Right ventricle myocardium superior (tissue), 1 donor: Measurements from ENCODE around the gene SARNP. TPM values are rescaled to one million over a fixed set of nuclear protein-coding genes. Genes with fewer than 3 reads are reported as not detected.
"Not testable (repeated sequence)": the region's sequence is repeated elsewhere in the genome, so short reads cannot be mapped to it uniquely, and the experiment has no call there.

Experiments used
- ATAC-seq: fragments of 200-7000 bp; cut with Tn5 transposase; one replicate; pipeline ENCODE4 v1.9.1; 2020; ENCODE audit warnings: mild to moderate bottlenecking; ENCODE audit not compliant: poor library complexity
- DNase-seq: peaks from one replicate; pipeline ENCODE4 v3.0.0-alpha.2; 2020
- intact Hi-C: fragments of 100-400 bp; cut with DNase I; formaldehyde crosslinking; loops from one replicate; pipeline ENCODE4 v1.11.2; 2022
- long read RNA-seq: library from polyadenylated mRNA; unstranded; transcript quantifications from one replicate; pipeline ENCODE4 v2.0.0, GENCODE V29; 2021
- total RNA-seq: library from RNA; stranded (reverse); fragmentation: NEBNext Ultra II Directional; extraction: Animal tissue kit (Norgen Biotek cat#: 25700); gene quantifications from one replicate; pipeline ENCODE4 v1.2.1, GENCODE V29; 2021
- donor health status: DM: no; HTN: yes; CAD: no; lungs with severe emphysema.

The SARNP gene, protein sequence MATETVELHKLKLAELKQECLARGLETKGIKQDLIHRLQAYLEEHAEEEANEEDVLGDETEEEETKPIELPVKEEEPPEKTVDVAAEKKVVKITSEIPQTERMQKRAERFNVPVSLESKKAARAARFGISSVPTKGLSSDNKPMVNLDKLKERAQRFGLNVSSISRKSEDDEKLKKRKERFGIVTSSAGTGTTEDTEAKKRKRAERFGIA
- total RNA-seq, result 48.0 TPM
- long read RNA-seq, transcript SARNP-201 (11 exons, 926 nt), result major isoform, 17 of 20 reads
- long read RNA-seq, partial matches to known transcripts, result 1 of 20 reads
- long read RNA-seq, other reads (novel, unspliced or antisense), result 1 of 20 reads

DNA sequence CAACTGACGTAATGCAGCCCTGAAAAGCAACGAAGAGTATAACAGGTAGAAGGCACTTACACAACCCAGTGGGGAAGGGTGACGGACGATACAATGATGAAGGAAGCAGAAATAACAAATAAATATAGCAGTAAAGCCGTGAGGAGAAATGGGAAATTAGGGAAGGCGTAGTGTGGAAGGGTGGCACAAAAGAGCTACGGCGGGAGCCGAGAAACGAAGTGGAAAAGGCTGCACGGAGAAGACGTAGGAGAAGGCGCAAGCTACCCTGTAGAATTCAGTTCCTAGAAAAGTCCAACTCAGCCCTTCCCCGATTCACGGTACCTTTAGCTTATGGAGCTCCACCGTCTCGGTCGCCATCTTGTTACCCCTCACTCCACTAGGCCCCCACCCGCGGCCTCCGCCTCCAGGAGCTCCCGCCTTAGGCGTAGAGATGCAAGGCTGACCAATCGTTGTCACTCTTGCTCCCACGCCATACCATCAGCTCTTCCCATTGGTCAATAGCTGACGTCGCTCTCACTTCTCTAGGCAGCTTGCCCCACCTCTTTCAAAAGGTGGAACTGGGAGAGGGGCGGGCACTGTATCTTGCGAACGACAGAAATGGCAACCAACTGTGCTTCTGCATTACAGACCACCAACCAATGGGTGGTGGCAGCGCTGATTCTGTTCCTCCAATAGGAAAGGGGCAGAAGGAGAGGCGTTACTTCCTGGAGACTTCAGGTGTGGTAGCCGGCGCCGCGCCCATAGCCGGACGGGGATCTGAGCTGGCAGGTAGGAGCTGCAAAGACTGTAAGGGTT is at the start of gene SARNP, which contains the start of gene ORMDL2:
Gene SARNP, minus strand, starts transcription at position 380 of the 795 bp plus-strand sequence. Its CDS starts 23 bp downstream, at position 357.
Gene ORMDL2, plus strand, starts transcription at position 697 of the 795 bp plus-strand sequence. CDS start 959 bp downstream, outside the sequence.
- peak; percentile 95 for DNase-seq
- intact Hi-C loops, result no loop called here
- ATAC-seq, result peak; percentile 98

DNA sequence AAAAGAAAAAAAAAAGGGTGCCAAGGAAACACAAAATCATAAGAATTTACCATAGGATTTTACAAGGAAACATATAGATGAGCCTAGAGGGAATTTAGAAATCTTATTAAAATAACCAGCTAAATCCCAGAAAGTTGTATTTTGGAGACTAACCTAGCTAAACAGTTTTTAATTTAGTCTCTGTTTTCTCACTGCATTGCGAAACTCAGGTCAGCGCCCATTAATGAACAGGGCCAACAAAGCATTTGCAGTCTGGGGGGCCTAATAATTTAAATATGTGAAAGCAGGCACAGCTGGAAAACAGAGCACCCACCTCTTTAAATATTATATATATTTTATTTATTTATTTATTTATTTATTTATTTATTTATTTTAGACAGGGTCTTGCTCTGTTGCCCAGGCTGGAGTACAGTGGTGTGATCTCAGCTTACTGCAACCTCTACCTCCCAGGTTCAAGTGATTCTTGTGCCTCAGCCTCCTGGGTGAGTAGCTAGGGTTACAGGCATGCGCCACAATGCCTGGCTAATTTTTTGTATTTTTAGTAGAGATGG is 49.0 kb upstream of the SARNP start:
- ATAC-seq, intact Hi-C loops, DNase-seq: not testable (repeated sequence)

DNA sequence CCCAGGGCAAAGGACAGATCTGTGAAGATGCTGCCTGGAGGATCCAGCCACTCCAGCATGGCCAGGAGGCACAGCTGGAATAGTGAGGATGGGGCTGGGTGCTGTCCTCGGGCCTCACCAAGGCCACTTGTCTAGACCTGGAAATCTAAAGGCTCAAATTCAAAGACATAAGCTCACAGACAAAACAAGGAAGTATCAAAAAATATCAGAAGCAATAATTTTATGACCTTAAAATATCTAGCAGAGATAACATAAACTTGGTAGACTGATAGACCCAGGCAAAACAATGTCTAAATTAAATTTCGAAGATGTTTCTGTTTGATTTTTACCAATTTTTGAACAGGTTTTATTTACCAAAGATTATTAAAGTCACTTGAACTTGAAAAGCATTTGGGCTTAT is 47.8 kb upstream of the SARNP start:
- ATAC-seq, result no peak
- no peak for DNase-seq
- intact Hi-C loops, result no loop called here

DNA sequence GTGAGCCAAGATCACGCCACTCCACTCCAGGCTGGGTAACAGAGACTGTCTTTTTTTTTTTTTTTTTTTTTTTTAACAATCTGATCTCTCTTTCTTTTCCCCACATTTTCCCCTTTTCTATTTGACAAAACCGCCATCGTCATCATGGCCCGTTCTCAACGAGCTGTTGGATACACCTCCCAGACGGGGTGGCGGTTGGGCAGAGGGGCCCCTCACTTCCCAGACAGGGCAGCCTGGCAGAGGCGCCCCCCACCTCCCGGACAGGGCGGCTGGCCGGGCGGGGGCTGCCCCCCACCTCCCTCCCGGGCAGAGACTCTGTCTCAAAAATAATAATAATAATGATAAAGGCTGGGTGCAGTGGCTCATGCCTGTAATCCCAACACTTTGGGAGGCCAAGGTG is 45.4 kb upstream of the SARNP start:
- ATAC-seq, DNase-seq, intact Hi-C loops: not testable (repeated sequence)

DNA sequence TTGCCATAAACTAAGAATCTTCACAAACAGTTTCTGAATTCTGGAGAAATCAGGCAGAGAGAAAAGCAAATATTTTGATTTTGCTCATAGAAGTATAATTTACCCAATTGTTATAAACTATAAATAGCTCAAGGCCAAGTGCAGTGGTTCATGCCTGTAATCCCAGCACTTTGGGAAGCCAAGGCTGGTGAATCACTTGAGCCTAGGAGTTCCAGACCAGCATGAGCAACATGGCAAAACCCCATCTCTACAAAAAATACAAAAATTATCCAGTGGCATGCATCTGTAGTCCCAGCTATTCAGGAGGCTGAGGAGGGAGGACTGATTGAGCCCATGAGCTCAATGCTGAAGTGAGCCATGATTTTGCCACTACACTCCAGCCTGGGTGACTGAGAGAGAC is 44.8 kb upstream of the SARNP start:
- intact Hi-C loops, result no loop called here
- ATAC-seq (no peak), DNase-seq (no peak)

DNA sequence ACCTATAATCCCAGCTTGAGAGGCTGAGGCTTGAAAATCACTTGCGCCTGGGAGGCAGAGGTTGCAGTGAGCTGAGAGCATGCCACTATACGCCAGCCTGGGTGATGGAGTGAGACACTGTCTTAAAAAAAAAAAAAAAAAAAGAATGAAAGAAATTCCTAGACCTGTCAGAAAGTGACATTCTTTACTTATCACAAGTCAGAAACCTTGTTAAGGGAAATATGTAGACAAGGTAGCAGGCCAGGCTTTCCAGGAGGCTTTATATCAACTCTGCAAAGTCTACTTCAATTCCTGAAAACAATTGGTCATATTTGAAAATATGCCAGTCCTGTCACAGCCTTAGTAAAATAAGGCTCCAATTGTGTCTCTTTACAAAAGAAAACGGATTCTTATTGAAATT is 44.3 kb upstream of the SARNP start:
- no peak for ATAC-seq
- DNase-seq, result no peak
- intact Hi-C loops, result no loop called here

DNA sequence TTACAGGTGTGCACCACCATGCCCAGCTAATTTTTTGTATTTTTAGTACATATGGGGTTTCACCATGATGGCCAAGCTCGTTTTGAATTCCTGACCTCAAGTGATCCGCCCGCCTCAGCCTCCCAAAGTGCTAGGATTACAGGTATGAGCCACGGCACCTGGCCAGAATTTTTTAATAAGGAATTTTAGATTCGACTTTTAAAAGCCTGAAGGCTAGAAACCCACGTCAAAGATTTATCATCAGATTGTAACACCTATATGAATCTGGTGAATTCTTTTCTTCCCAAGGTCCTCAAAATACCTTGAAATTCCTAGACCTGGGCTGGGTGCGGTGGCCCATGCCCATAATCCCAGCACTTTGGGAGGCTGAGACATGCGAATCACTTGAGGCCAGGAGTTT is 43.9 kb upstream of the SARNP start:
- intact Hi-C loops, result no loop called here
- no peak for DNase-seq
- ATAC-seq, result no peak

DNA sequence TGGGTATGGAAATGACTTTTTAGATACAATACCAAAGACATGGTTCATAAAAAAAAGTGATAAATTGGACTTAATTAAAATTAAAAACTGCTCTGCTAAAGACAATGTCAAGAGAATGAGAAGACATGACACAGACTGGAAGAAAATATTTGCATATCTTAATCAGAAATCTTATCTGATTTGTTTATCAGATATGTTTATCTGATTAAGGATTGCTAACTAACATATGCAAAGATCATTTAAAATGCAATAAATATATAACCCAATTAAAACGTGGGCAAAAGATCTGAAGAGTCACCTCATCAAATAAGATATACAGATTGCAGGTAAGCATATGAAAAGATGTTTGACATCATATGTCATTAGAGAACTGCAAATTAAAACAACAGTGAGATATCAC is 35.2 kb upstream of the SARNP start:
- ATAC-seq (no peak), DNase-seq (no peak)
- intact Hi-C loops, result loop anchor here (10.0 kb wide), 1 partner anchor 52 kb away; no protein-coding TSS in a partner anchor

DNA sequence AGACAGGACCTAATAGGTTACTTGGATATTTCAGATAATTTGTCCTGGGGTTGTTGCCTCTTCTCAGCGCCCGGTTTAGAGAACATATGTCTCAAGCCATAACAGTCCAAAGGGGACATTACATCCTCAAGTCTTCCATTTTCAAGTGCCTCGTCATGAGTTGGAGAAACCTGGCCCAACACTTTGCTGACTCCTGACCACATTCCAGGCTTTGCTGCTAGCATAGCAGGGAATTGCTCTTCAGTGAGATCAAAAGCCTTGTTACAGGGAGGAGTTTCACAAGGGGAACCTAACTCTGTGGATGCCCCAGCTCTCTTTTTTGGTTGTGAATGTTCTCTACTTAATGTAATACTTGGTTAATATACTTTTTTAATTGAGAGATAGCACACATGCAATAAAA is 33.4 kb upstream of the SARNP start:
- ATAC-seq, result no peak
- no peak for DNase-seq
- intact Hi-C loops, result loop anchor here (10.0 kb wide), 1 partner anchor 54 kb away; no protein-coding TSS in a partner anchor

DNA sequence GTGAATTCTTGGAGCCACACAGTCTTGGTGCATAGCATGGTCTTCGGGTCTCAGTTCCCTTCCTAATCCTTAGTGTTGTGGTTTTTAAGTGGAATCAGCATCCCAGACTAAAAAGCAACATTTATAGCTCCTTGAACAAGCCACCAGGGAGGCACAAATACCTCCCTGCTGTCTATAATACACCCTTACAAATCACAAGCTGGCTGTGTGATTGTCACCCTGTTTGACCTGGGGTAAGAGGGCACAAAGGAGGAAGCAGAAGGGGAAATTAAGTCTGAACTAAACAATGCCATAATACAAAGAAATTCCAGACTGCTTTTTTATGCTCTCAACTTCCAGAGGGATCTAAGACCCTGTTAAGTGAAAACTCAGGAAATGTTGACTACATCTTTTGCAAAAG is 32.9 kb upstream of the SARNP start:
- intact Hi-C loops, result loop anchor here (10.0 kb wide), 1 partner anchor 54 kb away; no protein-coding TSS in a partner anchor

DNA sequence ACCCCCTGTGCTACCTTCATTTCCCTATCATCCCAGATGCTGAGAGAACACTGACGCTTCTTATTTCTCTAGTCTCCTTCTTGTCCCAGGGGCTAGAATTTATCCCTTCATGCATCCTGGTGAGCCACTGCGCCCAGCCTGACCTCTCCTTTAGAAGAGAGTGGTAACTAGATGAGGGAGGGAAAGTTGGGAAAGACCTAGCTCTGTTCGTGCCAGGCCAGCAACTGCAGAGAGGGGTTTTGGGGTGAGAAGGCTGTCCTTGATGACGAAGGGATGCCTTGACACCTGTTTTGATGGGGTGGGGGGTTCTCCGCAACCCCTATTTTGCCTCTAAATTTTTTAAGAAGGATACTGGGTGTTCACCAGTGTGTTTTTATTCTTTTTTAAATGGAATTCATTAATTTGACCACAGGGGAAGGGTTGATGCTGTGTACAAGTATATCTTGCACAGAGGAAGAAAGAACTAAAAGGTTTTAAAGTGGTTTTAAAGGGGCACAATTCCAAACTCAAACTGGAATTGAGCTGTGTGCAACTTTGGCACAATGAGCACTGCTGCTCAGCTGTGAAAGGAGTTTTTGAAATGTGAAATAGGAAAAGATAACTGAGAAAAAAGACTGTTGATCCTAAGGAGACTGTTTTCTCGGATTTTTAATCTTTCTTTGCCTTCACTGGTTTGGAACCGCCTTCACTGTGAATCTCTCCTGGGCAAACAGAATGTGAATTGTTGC is 32.3 kb upstream of the SARNP start:
- ATAC-seq (no peak), DNase-seq (no peak)
- intact Hi-C loops, result loop anchor here (10.0 kb wide), 1 partner anchor 55 kb away; no protein-coding TSS in a partner anchor

More for the DNA sequence above, 32.9 kb upstream of the SARNP start:
- DNase-seq (no peak), ATAC-seq (no peak)

DNA sequence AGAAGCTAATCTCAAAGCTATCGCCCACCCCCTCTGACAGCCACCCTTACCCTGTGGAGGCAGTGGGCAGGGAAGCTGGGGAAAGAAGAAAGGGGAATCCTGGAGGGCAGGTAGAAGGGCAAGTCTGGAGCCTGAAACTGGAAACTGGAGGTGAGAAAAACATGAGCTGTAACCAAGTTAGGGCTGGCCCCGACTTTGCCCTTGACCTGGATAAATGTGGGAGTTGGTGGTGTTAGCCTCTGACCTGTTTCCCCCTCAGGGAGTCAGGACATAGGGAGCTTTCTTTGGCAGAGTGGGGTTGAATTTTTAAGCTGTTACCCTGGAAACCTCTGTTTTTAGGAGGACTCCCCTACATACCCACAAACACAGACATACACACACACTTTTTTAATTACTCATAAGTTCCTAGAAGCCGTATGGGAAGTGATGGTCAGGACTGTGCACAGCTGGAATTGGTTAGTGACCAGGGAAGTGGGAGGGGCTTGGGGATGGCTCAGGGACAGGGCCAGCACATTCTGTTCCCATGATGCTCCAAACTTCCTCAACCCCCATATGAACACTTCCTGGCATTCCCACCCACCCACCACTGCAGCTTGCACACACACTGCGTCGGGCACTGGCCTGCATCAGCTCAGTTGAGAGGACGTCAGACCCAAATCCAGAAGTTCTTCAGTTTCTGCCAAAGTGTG is 30.2 kb upstream of the SARNP start:
- DNase-seq, result peak; percentile 91
- intact Hi-C loops, result no loop called here
- peak; percentile 93 for ATAC-seq

DNA sequence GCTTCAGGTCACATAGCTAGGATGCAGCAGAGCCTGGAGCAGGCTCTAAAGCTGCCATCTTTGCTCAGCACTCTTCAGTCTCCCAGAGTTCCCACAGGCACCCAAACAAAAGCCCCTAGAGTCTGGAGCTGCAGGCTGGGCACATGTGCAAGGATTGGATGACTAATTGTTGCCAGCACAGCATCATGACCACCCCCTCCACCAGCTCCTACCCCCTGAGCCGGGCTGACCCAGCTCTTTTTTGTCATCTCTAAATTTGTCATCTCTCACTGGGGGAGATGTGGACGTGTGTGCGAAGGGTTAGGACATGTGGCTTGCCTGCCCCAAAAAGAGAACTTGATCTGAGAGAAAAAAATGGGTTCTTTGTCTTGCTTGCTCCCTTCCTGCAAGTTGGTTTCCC is 29.5 kb upstream of the SARNP start:
- no peak for DNase-seq

DNA sequence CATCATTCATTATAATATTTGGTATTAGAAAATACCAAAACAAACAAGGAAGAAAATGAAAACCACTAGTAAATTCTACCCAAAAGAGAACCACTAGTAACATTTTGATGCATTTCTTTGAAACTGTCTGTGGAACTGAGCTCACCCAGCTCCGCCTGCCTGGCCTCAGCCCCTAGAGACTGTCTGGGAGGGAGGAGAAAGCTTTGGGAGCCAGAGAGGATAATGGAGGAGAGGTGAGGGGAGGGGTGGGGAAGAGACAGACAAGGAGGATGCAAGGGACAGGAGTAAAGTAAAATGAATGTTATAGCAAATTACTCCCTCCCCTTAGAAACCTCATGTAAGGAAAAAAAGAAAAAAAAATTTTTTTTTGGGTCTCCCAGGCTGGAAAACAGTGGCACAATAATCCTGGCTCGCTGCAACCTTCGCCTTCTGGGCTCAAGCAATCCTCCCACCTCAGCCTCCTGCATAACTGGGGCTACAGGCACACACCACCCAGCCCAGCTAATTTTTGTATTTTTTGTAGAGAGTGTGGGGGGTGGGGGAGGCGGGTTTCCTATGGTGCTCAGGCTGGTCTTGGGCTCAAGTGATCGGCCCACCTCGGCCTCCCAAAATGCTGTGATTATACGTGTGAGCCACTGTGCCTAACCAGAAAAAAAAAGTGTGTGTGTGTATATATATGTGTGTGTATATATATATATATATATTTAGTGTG is 28.4 kb upstream of the SARNP start:
- ATAC-seq, result no peak
- peak; percentile 54 for DNase-seq
- intact Hi-C loops, result no loop called here

More for the DNA sequence above, 29.5 kb upstream of the SARNP start:
- peak; percentile 8 for ATAC-seq
- intact Hi-C loops, result no loop called here

DNA sequence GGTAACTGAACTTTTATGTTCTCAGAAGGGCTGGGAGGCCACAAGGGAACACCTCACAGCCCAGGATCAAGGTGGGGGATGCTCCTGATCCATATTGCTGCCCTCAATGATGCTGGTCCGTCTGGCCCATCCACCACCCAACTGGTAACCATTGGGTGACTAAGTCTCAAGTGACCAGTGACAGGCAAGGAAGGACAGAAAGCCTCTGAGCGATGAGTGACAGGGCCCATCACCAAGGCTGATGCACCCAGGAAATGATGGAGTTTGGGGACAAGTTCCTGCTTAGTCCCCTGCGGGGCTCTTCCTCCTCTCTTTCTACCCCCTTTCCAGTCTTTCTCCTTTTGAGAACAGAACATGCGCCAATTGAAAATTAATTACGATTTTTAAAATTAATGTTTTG is 27.8 kb upstream of the SARNP start:
- intact Hi-C loops, result no loop called here
- no peak for ATAC-seq
- DNase-seq, result no peak

DNA sequence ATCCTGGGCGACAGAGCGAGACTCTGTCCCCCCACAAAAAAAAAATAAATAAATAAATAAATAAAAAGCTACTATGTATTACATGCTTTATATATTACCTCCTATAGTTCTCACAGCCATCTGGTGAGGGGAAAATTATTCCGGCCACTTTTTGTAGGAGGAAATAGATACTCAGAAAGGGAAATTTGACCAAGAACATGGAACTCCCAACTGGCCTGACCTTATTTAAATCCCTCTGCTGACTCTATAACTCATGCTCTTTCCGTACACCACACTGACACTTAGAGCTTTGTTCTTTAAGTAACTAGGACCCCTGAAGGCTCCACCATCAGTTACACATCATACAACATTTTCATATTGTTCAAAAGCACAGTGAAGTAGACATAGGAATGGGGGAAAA is 27.4 kb upstream of the SARNP start:
- intact Hi-C loops, result no loop called here

DNA sequence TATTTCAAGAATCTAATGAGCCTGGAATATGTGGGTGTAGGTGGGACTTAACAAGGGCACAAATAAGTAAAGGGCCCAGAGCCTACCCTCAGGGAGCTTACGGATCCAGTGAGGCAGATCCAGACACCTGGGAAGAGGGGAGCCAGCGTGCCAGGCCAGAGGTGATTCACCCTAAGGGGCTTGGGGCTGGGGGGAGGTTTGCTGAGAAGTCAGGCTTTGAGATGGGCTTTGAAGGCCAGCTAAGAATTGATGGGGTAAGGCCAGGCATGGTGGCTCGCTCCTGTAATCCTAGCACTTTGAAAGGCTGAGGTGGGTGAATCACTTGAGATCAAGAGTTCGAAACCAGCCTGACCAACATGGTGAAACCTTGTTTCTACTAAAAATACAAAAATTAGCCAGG is 25.9 kb upstream of the SARNP start:
- intact Hi-C loops, result no loop called here
- no peak for DNase-seq
- no peak for ATAC-seq

More for the DNA sequence above, 27.4 kb upstream of the SARNP start:
- ATAC-seq (no peak), DNase-seq (no peak)
